A673 (cell line): ENCODE data around the gene PDE4B. TPM values are rescaled to one million over a fixed set of nuclear protein-coding genes. Genes with fewer than 3 reads are reported as not detected.

Experiments
- BruUV-seq: library from RNA; stranded (reverse); fragments of 400-500 nt; replicated peaks from 2 replicates; lab custom pipeline; 2021; lab: Mats Ljungman, UMichigan
- CTCF ChIA-PET: fragments of 300-600 bp; sonication (Branson Sonifier 250); formaldehyde crosslinking; loops from one replicate; lab custom pipeline; 2022; ENCODE audit warnings: antibody characterized with exemption; lab: Charles Lee
- POLR2A ChIA-PET: fragments of 300-600 bp; sonication (Branson Sonifier 250); formaldehyde crosslinking; loops from one replicate; lab custom pipeline; 2022; ENCODE audit warnings: antibody characterized with exemption; ENCODE audit not compliant: low non-redundant PET; lab: Charles Lee
- DNase-seq: peaks from one replicate; pipeline ENCODE4 v3.0.0-alpha.2; 2015; ENCODE audit warnings: low spot score
- H3K27ac ChIP-seq: fragments of 200-600 bp; sonication (generic); 2 replicates; pipeline ENCODE4 v1.5.1; 2016; ENCODE audit warnings: mixed run types, low read depth, mild to moderate bottlenecking, mixed read lengths, antibody characterized with exemption, low read length; ENCODE audit not compliant: poor library complexity, severe bottlenecking
- H3K27me3 ChIP-seq: fragments of 200-600 bp; sonication (generic); replicated peaks from 2 replicates; pipeline ENCODE4 v1.6.1; 2017; ENCODE audit warnings: mixed run types, low read depth, mild to moderate bottlenecking, mixed read lengths, antibody characterized with exemption, low read length; ENCODE audit not compliant: insufficient read depth, poor library complexity
- H3K36me3 ChIP-seq: fragments of 200-600 bp; sonication (generic); 2 replicates; pipeline ENCODE4 v1.6.1; 2016; ENCODE audit warnings: mixed run types, mild to moderate bottlenecking, mixed read lengths, antibody characterized with exemption, low read length; ENCODE audit not compliant: insufficient read depth, poor library complexity, severe bottlenecking
- H3K4me1 ChIP-seq: fragments of 200-600 bp; sonication (generic); 2 replicates; pipeline ENCODE4 v1.6.1; 2017; ENCODE audit warnings: mixed run types, mild to moderate bottlenecking, mixed read lengths, antibody characterized with exemption, low read length; ENCODE audit not compliant: insufficient read depth, poor library complexity, severe bottlenecking
- H3K4me3 ChIP-seq: fragments of 200-600 bp; sonication (generic); 2 replicates; pipeline ENCODE4 v1.5.1; 2016; ENCODE audit warnings: low read depth, mixed run types, mild to moderate bottlenecking, mixed read lengths, low read length; ENCODE audit not compliant: poor library complexity, severe bottlenecking
- H3K9me3 ChIP-seq: fragments of 200-600 bp; sonication (generic); 2 replicates; pipeline ENCODE4 v1.6.1; 2016; ENCODE audit warnings: mixed run types, low read depth, mild to moderate bottlenecking, mixed read lengths, antibody characterized with exemption, low read length; ENCODE audit not compliant: poor library complexity, severe bottlenecking
- CTCF ChIP-seq: fragments of 300-800, 200-600 bp; sonication (generic); conservative IDR thresholded peaks from 2 replicates; pipeline ENCODE4 v1.5.1; 2017; ENCODE audit warnings: low read depth, mild to moderate bottlenecking, antibody characterized with exemption, low read length, moderate library complexity, mixed read lengths
- EZH2 ChIP-seq: fragments of 200-600 bp; sonication (generic); IDR thresholded peaks from 2 replicates; pipeline ENCODE4 v1.6.1; 2017; ENCODE audit warnings: borderline replicate concordance, low read depth, mild to moderate bottlenecking, mixed read lengths, antibody characterized with exemption, low read length; ENCODE audit not compliant: poor library complexity, severe bottlenecking
- intact Hi-C: fragments of 100-400 bp; cut with micrococcal nuclease; formaldehyde crosslinking; loops from one replicate; pipeline ENCODE4 v1.10.0; 2022; ENCODE audit not compliant: unreplicated experiment
- total RNA-seq: library from RNA; stranded (reverse); gene quantifications from 2 replicates; pipeline ENCODE4 v1.2.3, GENCODE V29; 2021

The PDE4B gene
- total RNA-seq, 1 experiment from 2014 or later = 20.0 TPM

- no peak for TF ChIP-seq EZH2
- TF ChIP-seq CTCF = no peak
- CTCF ChIA-PET = no interaction called here
- intact Hi-C loops = no loop called here
- Histone ChIP-seq H3K4me3 (peak overlapping the region; percentile 25), H3K9me3 (no peaks in the 10 kb centered on the region), H3K4me1 (peaks cover 83% of the 10 kb centered on the region), H3K27ac (peak overlapping the region; percentile 94), H3K36me3 (no peaks in the 10 kb centered on the region), H3K27me3 (no peaks in the 10 kb centered on the region)
- POLR2A ChIA-PET = no interaction called here
- no peak for DNase-seq
- BruUV-seq = no TSS peak
Observed at GRCh38 chr1:66349242-66349641, 556.5 kb downstream of the PDE4B start.

- peak; percentile 93 for DNase-seq
- no peaks in the 10 kb centered on the region for H3K27me3 ChIP-seq
- peak overlapping the region; percentile 25 for H3K4me3 ChIP-seq
- TF ChIP-seq CTCF (no peak), EZH2 (no peak)
- H3K4me1 ChIP-seq = peaks cover 88% of the 10 kb centered on the region
- BruUV-seq = no TSS peak
- ChIA-PET POLR2A (interaction anchor here (0.7 kb wide), 1 partner anchor 13 kb away, joined by 3 read pairs; no protein-coding TSS in a partner anchor), CTCF (no interaction called here)
- intact Hi-C loops = loop anchor here (5.0 kb wide), 1 partner anchor 78 kb away; no protein-coding TSS in a partner anchor
- H3K9me3 ChIP-seq = no peaks in the 10 kb centered on the region
- no peaks in the 10 kb centered on the region for H3K36me3 ChIP-seq
- peak overlapping the region; percentile 94 for H3K27ac ChIP-seq
Observed at GRCh38 chr1:66350001-66350547, 557.4 kb downstream of the PDE4B start.

- 0 out of 2 replicates have a peak, but pooled peaks have one; percentile 19 for TF ChIP-seq CTCF
- TF ChIP-seq EZH2 = no peak
- CTCF ChIA-PET = no interaction called here
- H3K4me3 ChIP-seq = no peak overlapping the region
- H3K27ac ChIP-seq = peak overlapping the region; percentile 94
- no peaks in the 10 kb centered on the region for H3K27me3 ChIP-seq
- H3K9me3 ChIP-seq = no peaks in the 10 kb centered on the region
- no TSS peak for BruUV-seq
- no peaks in the 10 kb centered on the region for H3K36me3 ChIP-seq
- H3K4me1 ChIP-seq = peaks cover 93% of the 10 kb centered on the region
- intact Hi-C loops = loop anchor here (5.0 kb wide), 1 partner anchor 79 kb away; no protein-coding TSS in a partner anchor
- no peak for DNase-seq
- POLR2A ChIA-PET = no interaction called here
Observed at GRCh38 chr1:66351478-66351877, 558.8 kb downstream of the PDE4B start.
